Measurements from ENCODE around the gene TCAP.

The TCAP gene

DNA sequence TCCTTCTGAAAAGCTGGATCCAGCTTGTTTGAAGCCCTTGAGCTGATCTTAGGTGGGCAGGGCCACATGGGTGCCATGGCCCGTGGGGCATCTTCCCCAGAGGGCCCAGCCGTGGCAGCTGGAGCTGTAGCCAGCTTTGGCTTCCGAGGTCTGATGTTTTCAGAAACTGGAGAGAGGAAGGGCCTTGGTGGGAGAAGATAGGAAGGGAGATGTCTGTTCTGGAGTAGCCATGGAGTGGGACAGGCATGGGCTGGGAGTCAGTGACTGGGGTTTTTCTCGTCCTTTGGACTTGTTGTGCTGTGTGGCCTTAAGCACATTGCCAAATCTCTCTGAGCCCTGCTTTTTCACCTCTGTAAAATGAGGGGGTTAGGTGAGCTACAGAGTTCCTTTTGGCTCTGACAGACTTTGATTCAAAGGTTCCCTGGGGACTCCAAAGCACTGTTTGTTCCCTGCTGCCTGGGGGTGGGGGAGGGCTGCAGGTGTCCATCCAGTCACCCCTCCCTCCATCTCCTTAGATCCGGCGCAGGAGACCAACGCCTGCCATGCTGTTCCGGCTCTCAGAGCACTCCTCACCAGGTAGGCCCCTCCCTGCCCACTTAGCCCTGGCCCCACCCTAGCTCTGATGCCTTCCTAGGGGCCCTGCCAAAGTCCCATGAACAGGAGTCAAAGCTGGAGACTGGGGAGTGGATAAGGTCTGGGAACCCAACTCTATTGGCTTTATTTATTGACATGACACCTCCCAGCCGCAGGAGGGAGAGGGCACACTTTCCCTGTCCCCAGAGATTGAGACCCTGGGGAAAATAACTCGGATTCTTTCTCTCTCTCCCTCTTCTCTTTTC, 36.3 kb upstream of the TCAP start:
- no peak for DNase-seq (ENCODE audit: low read depth in 2 of 3, low spot score in 1 of 3)

DNA sequence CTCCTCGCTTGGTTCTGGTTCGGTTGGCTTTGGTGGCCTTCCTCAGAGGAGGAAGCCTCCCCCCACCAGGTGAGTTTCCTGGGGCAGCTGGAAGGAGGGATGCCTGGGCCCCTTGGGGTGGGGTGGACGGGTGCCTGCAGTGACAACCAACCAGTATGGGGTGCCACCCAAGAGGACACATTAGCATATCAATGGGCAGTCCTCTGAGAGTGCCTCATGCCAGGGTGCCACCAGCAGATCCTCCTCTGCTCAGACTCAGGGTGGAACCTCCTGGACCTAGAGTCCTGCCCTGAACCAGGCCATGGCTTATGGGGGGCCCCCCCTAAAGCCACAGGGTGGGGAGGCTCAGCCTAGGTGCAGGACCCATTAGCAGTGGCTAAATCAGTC, 35.7 kb upstream of the TCAP start:
- no peak for DNase-seq (ENCODE audit: low read depth in 2 of 3, low spot score in 1 of 3)

DNA sequence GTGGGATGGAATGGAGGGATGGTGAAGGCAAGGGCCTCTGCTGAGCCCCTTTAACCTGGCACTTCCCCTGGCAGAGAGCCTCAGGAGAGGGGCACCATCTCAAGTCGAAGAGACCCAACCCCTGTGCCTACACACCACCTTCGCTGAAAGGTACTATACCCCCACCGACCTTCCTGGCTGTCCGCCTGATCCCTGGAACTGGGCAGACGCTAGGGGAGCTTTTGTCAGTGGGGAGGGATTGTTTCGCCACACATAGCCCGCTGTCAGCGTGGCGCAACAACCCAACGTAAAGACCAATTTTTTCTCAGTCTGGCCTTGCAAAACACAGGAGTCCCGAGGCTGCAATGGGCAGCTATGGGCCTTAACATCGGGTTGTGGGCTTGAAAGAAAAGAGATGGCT, 35.3 kb upstream of the TCAP start:
- no peak for DNase-seq (ENCODE audit: low read depth in 2 of 3, low spot score in 1 of 3)

DNA sequence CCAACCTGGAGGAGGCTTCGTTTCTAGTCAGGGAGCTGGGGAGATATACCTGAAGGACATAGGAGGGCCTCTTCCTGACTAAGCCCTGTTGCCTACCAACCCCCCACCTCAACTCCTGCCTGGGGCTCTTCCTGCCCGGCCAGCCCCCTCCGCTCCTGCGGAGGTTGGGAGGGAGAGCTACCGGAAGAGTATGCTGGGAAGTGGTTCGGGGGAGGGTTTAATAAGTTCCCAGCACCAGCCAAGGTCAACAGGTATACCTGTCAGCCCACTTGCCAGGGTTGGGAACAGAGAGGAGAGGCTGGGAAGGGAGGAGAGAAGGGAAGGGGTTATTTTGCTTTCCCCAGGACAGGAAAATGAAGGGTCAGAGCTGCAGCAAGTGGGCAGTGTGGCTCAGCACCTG, 33.7 kb upstream of the TCAP start:
- no peak for DNase-seq (ENCODE audit: low read depth in 2 of 3, low spot score in 1 of 3)

DNA sequence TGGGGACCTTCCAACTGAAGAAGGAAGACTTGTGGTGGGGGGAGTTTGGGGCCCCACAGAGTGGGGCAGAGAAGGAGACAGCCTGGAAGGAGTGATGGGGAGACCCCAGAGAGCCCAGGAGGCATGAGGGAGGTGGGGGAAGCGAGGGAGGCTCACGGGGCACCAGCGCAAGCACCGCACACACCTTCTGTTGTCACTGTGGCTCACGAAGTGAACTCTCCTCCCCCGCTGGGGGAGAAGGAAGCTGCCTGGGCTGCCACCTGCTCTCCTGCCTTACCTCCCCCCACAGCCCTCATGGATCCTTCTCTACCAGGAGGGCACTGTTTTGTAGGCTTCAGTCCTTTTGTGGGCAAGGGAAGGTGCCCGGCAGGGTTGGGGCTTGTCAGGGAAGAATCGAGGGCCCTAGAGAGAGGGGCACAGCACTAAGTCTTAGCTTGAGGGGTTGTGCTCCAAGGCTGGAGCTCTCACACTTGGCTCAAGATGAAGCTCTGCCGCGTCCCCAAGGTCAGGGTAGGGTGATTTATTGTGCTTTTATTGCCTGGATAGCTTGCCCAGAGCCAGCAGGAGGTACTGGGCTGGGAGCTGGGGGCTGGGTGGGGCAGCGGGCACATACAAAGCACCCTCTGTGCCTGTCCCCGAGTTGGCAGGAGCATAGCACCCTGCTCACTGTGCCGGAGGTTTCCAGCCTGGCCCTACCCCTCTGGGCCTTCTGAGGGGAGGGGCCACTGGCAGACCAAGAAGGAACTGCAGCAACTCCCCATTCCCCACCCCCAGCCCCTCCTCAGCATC, 32.8 kb upstream of the TCAP start:
- no peak for DNase-seq (ENCODE audit: low read depth in 2 of 3, low spot score in 1 of 3)

DNA sequence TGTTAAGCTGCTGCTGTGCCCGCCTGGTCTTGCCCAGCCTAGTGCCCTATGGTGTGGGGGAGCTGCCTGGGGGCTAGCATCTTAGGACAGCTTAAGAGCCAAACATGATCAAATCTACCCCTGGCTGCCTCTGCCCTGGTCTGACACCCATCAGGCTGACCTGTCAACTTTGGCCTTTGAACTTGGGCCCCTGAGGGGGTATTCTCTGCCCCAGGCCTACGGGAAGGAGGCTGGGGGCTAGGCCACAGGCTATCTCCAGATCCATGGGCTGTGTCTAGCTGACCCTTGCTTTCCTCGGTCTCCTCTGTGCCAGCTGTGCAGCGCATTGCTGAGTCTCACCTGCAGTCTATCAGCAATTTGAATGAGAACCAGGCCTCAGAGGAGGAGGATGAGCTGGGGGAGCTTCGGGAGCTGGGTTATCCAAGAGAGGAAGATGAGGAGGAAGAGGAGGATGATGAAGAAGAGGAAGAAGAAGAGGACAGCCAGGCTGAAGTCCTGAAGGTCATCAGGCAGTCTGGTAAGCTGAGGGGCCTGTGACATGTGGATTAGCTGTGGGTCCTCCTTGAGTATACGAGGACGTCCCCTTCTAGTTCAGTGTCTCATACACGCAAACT, 31.5 kb upstream of the TCAP start:
- DNase-seq (ENCODE audit: low read depth in 2 of 3, low spot score in 1 of 3): no peak

DNA sequence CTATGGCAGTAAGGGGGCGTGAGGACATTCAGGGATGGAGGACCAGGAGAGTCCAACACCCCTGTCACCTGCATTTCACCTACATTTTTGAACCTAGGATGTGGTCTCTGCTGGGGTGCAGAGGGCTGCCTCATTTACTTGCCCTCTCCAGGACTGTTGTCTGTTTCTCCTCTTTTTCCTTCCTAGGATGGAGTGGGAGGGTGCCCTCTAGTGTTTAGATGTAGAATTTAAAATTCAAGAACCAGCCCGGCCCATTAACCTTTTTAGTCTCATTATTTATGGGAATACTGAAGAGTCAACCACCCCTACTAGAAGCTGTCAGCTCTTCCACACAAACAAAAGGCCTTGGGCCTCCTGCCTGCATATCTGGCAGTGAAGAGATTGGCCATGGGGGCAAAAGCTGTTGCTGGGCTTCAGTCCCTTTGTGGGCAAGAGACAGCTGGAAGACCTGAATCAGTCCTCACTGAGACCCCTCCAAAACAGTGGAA, 30.7 kb upstream of the TCAP start:
- DNase-seq (ENCODE audit: low read depth in 2 of 3, low spot score in 1 of 3): peak in 1 of 3 donors; percentile 44

DNA sequence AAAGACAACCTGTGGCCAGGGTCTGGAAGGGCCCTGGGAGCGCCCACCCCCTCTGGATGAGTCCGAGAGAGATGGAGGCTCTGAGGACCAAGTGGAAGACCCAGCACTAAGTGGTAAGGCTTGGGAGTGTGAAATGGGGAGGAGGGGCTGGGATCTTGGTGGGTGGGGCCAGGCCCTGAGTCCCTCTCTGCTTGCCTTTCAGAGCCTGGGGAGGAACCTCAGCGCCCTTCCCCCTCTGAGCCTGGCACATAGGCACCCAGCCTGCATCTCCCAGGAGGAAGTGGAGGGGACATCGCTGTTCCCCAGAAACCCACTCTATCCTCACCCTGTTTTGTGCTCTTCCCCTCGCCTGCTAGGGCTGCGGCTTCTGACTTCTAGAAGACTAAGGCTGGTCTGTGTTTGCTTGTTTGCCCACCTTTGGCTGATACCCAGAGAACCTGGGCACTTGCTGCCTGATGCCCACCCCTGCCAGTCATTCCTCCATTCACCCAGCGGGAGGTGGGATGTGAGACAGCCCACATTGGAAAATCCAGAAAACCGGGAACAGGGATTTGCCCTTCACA, 29.5 kb upstream of the TCAP start:
- DNase-seq (ENCODE audit: low read depth in 2 of 3, low spot score in 1 of 3): no peak

DNA sequence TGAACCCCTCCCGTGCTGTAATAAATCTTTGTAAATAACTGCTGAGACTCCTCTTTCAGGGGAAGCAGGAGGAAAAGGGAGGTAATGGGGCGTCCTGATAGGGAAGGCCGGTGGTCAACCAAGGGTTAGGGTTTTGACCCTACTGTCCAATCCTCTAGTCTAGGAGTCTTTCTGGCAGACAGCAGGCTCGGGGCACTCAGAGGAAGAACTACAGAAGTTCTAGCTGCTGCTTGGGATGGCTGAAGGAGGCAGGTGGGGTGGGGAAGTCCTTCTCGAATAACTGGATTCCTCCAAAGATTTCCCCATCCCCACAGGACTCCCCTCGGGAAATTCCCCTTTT, 28.6 kb upstream of the TCAP start:
- no peak for DNase-seq (ENCODE audit: low read depth in 2 of 3, low spot score in 1 of 3)

DNA sequence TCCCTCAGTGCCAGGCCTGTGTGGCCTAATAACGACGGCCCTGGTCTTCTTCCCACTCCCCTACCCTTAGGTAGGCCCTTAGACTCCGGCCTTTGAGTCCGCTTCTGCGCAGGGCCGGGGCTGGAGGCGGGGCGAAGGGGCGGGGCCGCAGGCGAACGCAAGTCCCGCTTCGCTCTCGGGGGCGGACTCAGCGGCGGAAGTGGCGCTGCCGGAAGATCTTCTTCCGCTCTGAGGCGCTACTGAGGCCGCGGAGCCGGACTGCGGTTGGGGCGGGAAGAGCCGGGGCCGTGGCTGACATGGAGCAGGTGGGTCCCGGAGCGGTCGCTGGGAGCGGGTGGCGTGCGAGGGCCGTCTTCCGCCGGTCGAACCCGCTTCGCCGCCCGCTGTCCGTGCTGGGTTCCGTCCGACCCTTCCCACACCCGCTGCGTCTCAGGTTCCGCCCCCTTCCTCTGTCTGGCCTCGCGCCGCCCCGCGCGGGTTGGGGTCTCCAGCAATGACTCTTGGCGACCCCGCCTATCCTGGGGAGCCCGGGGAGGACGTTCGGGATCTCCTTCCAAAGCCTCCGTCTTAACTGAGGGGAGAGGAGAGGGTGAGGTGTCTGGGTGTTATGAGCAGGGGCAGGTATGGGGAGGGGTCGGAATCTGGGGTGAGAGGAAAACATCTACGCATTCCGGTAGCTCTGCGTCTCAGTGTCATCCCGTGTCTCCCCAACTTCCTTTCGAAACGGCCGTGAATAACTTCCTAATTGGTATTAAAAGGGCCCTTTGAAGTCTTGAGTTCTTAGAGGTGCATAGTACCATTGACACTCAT, 28.0 kb upstream of the TCAP start, which contains the start of gene STARD3:
TSS of gene STARD3 (plus strand) at position 218 of the 810 bp plus-strand sequence. CDS start 16,388 bp downstream, outside the sequence.
- peak; percentile 79 to 93 (median 90) for DNase-seq (ENCODE audit: low read depth in 2 of 3, low spot score in 1 of 3)

DNA sequence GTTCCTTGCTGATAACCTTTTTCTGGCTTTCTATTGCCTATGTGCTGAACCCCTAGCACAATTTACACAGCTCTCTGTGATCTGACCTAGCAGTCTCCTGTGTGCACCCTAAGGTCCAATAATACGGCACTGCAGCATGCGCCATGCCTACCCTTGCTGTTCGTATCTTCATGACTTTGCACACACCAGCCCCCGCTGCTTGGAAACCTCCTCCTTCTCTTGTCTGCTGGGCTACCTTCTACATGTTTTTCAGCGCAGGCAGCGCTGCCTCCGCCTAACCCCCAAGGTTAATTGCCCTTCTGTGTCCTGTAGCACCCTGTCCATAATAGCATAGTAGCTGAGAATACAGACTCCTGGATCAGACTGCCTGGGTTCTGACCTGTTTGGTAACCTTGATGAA, 26.8 kb upstream of the TCAP start:
- no peak for DNase-seq (ENCODE audit: low read depth in 2 of 3, low spot score in 1 of 3)

DNA sequence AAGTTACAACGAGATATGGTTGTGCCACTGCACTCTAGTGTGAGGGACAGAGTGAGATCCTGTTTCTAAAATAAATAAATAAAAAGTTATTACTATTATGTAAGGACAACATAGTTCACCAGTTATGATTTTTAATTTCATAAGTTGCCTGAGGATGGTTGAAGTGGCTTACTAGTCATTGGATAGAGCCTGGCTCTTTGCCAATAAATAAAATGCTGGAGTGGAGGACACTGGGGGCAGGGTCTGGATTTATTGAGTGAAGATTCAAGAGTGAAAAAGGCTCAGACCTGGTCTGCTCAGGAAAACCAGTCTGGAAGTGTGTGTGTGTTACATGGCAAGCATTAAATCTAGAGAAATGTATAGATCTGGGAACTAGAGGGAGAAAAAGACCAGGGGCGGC, 26.1 kb upstream of the TCAP start:
- DNase-seq (ENCODE audit: low read depth in 2 of 3, low spot score in 1 of 3): no peak

DNA sequence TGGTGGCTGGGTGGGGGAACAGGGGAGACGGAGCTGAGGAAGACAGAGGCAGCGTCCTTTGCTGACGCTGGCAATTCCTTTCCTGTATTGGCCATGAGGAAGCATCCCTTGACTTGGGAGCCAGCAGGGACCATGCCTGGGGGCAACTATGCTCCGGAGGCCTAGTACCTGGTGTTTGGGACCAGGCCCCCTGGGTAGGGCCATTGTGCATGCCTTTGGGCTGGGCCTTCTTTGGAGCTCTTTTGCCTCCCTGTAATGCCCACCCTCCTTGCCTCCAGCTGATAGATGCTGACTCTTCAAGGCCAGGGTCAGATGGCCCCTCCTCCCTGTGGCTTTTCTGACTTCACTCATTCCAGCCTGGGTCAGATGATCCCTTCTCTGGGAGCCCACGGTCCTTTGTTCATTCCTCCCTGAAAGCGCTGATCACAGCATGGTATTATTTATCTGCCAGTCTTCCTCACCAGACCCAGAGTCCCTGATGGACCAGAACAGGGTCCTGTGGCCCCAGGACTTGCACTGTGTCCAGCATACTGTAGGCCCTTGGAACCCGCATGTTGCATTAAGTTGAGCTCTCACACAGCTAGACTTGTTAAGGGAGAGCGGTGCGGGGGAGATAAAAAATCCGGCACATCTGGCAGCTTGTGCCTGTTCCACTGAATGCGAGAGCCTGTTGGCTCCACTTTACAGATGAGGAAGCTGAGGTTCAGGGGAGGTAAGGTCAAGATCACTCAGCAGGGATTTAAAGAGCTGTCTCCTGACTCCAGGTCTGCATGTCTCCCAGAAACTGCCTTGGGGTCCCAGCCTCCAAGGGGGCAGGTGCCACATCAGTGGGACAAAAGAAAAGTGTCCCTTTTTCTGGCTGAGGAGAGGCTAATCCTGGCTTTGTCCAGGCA, 25.3 kb upstream of the TCAP start:
- DNase-seq (ENCODE audit: low read depth in 2 of 3, low spot score in 1 of 3): no peak

DNA sequence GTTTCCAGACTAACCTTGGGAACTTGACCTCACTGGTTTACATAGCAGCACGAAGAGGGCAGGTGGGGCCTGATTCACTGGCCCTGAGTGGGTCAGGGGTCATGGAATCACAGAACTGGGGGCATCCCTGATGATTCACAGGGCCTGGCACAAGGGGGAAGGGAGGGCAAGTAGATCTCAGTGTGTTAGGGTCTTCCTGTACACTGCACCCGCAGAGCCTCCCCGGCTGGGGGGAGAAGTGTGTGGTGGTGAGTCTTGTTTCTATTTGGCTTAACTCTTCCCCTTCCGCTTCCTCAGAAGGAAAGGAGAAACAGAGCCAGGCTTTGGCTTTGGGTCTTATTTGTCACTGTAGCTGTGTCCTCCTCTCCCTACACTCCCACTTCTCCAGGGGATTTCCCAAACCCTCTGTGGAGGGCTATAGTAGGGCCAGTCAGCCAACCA, 24.5 kb upstream of the TCAP start:
- no peak for DNase-seq (ENCODE audit: low read depth in 2 of 3, low spot score in 1 of 3)

DNA sequence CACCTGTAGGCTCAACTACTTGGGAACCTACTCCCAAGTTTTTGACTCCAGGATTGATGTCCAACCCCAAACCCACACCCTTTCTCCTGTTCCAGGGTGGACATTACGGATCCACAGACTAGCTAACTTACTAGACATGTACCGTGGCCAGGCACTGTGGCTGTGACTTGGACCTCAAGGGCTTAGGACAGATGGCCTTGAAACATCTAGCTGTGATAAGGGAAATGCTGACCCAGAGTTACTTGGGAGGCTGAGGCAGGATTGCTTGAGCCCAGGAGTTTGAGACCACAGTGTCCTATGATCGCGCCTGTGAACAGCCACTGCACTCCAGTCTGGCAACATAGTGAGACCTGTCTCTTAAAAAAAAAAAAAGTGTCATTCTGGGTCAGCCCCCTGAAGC, 24.1 kb upstream of the TCAP start:
- DNase-seq (ENCODE audit: low read depth in 2 of 3, low spot score in 1 of 3): no peak

DNA sequence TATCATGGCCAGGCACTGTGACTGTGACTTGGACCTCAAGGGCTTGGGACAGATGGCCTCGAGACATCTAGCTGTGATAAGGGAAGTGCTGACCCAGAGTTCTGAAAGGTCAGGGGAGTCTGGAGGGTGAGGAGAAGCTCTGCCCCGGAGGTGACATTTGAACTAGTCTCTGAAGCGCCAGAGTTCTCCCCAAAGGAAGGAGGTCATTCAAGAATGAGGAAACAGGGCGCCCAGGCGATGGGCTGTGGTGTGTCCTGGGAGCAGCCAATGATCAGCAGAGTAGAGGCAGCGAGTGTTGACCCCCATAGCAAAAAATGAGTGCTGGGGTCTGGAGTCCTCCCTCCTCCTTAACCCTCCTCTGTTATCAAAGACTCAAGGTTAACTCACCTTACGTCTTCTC, 23.3 kb upstream of the TCAP start:
- DNase-seq (ENCODE audit: low read depth in 2 of 3, low spot score in 1 of 3): no peak

DNA sequence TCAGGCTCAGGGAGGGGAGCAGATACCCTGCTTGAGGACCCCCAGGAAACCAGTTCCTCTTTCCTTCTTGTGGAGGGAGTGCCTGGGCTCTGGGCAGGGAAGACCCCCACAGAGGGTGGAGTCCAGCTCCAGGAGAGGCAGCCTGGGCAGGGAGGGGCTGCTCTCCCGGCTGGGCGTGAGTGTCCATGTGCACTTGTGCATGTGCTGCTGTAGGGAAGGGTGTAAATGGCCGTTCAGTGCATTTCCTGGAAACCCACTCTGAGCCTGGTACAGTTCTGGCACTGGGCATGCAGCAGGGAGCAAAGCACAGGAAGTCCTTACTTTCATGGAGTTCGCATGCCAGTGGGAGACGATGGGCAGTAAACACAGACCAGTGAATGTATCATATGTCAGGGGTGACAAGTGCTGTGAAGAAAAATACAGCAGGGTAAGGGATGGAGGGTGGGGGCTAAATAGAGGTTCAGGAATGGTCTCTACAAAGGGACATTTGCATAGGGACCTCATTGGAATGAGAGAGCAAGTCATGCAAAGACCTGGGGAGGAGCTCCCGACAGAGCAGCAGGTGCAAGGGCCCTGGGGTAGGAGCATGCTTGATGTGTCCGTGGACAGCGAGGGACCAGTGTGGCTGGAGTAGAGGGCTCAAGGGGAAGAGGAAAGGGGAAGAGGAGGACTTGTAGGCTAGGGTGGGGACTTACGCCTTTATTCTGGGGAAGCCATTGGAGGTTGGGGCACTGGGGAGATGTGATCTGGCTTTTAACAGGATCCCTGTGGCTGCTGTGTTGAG, 22.7 kb upstream of the TCAP start:
- DNase-seq (ENCODE audit: low read depth in 2 of 3, low spot score in 1 of 3): no peak

DNA sequence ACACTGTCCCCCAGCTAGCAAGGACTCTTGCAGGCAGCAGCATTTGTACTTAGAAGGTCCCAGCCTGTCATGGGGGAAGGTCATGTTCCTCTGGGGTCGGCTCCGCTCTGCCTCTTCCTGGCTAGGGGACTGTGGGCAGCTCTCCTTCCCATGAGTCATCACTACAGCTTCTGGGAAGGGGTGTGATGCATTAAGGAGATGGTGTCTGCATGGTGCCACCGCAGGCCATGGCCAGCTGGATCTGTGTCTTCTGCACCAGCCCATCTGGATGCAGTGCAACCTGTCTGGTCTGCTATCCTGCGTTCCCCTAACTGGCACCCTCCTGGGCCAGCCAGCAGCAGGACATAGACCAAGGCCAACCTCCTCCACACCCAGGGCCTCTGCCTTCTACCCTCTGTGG, 21.9 kb upstream of the TCAP start:
- DNase-seq (ENCODE audit: low read depth in 2 of 3, low spot score in 1 of 3): no peak

DNA sequence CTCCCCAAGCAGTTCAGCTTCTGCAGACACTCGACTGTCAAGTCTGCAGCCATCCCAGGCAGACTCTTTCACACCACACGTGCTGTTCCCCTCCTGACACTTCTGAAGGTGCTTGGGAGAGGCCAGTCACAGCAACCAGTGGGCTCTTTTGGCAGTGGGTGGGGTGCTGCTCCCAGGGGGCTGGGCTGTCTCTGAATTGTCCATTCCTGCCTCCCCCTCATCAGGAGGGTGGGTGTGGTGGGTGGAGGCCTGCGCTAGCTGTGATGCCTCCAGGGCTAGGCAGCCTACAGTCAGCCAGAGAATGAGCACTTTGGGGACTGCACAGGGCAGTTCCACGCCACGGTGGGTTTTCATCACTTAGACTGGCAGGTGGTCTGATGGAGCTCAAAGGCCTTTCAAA, 17.9 kb upstream of the TCAP start:
- DNase-seq (ENCODE audit: low read depth in 2 of 3, low spot score in 1 of 3): no peak

Data from stimulated activated CD4-positive, alpha-beta T cell treated with anti-CD3 and anti-CD28 coated beads, Interleukin-12 subunit alpha, Interleukin-12 subunit beta, amount 100 ng/mL, for 48 hours (primary cell).